K562 (cell line): ENCODE measurements around the gene GUK1. TPM values are rescaled to one million over a fixed set of nuclear protein-coding genes. Genes with fewer than 3 reads are reported as not detected.

ENCODE experiments used
- CHD7 ChIP-seq: fragments of 200-600 bp; sonication (generic); IDR thresholded peaks from one replicate; pipeline ENCODE4 v1.6.1; 2012; ENCODE audit warnings: mild to moderate bottlenecking, low read depth, low read length, inconsistent platforms
- NFATC3 ChIP-seq: fragments of 450-650 bp; IDR thresholded peaks from 2 replicates; pipeline ENCODE4 v1.6.1; 2017; ENCODE audit warnings: mild to moderate bottlenecking
- RBBP5 ChIP-seq: fragments of 200-600 bp; sonication (generic); IDR thresholded peaks from 2 replicates; pipeline ENCODE4 v1.6.1; 2012; ENCODE audit warnings: borderline replicate concordance, mild to moderate bottlenecking, low read length, control low read depth, inconsistent platforms; ENCODE audit not compliant: insufficient read depth, poor library complexity, severe bottlenecking
- RBM25 ChIP-seq: fragments of 200-400 bp; formaldehyde crosslinking; IDR thresholded peaks from 2 replicates; pipeline ENCODE4 v1.6.1; 2018; ENCODE audit warnings: low read length, low read depth, moderate library complexity; ENCODE audit not compliant: severe bottlenecking
- ZNF282 ChIP-seq: sonication (generic); formaldehyde crosslinking; IDR thresholded peaks from 2 replicates; pipeline ENCODE4 v1.8.1; 2023; ENCODE audit warnings: missing genetic modification reagents
- ZNF639 ChIP-seq, 2 experiments: fragments of 200-800 bp in 1 of 2; sonication (Bioruptor generic) in 1 of 2; sonication (generic) in 1 of 2; formaldehyde crosslinking in 1 of 2; IDR thresholded peaks in 1 of 2; conservative IDR thresholded peaks in 1 of 2; 2 replicates each; pipeline versions ENCODE4 v1.5.0 to v1.6.1; 2016 to 2020; ENCODE audit warnings: missing compliant biosample characterization in 1 of 2, missing genetic modification characterization in 1 of 2, missing genetic modification reagents in 1 of 2
- ZNF77 ChIP-seq: fragments of 250-450 bp; sonication (Bioruptor Pico); IDR thresholded peaks from 2 replicates; pipeline ENCODE4 v1.5.0; 2020
- polyA plus RNA-seq, 8 experiments: library from polyadenylated mRNA; depleted of rRNA in 4 of 8; stranded (reverse) in 5 of 8; unstranded in 3 of 8; fragments of >200 nt; fragmentation: Nextera tagmentation in 2 of 8; fragmentation: Illumina TruSeq in 1 of 8; extraction: Ambion mirVana in 2 of 8; extraction: Trizol in 1 of 8; gene quantifications; 2 replicates each; pipeline versions ENCODE4 v1.2.1 to v1.2.3, GENCODE V29; 2011 to 2014; ENCODE audit warnings: inconsistent platforms in 1 of 8, missing spikeins in 1 of 8
- total RNA-seq, 7 experiments: library from RNA; depleted of rRNA in 6 of 7; stranded (reverse); fragments of >200 nt in 6 of 7; fragmentation: Illumina TruSeq in 2 of 7; extraction: Trizol in 2 of 7; gene quantifications; 2 replicates each; pipeline versions ENCODE4 v1.2.1 to v1.2.3, GENCODE V29; 2011 to 2021; ENCODE audit warnings: low replicate concordance in 1 of 7
- TF ChIP-seq, protein P1 (sequence below): fragments of 200-800 bp; sonication (Bioruptor generic); IDR thresholded peaks from 2 replicates; pipeline ENCODE4 v1.6.1; 2017; ENCODE audit warnings: missing genetic modification characterization, missing compliant biosample characterization

The GUK1 gene
- total and polyA plus RNA-seq, 9 of the 15 experiments (the other 6 are each of a cell fraction or from before 2014, with no cell fraction given), result 7.0 to 331 (median 132) TPM

GRCh38 chr1:228102791-228103620, 37.1 kb upstream of the GUK1 start, which contains the start of gene C1orf35 (continued):
- no peak for TF ChIP-seq CHD7
- peak; percentile 91 for TF ChIP-seq RBBP5
- TF ChIP-seq ZNF282 (CRISPR knock-in tag), result peak; percentile 59; the same call in 1 of the 2 replicates
- TF ChIP-seq ZNF639 (CRISPR knock-in tag; conservative IDR thresholded peaks at IDR 0.05 in 1 of 2, IDR thresholded peaks at IDR 0.05 in 1 of 2), result peak in 1 of 2 experiments; percentile 86; a peak in 2 of 4 replicates
- TF ChIP-seq, protein P1, sequence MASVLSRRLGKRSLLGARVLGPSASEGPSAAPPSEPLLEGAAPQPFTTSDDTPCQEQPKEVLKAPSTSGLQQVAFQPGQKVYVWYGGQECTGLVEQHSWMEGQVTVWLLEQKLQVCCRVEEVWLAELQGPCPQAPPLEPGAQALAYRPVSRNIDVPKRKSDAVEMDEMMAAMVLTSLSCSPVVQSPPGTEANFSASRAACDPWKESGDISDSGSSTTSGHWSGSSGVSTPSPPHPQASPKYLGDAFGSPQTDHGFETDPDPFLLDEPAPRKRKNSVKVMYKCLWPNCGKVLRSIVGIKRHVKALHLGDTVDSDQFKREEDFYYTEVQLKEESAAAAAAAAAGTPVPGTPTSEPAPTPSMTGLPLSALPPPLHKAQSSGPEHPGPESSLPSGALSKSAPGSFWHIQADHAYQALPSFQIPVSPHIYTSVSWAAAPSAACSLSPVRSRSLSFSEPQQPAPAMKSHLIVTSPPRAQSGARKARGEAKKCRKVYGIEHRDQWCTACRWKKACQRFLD (CRISPR knock-in tag), result no peak; the same call in 1 of the 2 replicates
- TF ChIP-seq RBM25, result no peak
- no peak for TF ChIP-seq NFATC3
- TF ChIP-seq ZNF77 (CRISPR knock-in tag), result no peak
